ENCODE results near the gene MBP. TPM values are rescaled to one million over a fixed set of nuclear protein-coding genes. Genes with fewer than 3 reads are reported as not detected.

Gene MBP
- total and polyA plus RNA-seq, 2 of the 4 experiments (the other 2 are of a cell fraction), result 0.72 to 0.90 TPM

- Histone ChIP-seq H2AK5ac (ENCODE audit: low read depth, low read length) (no peak overlapping the region), H4K20me1 (ENCODE audit: insufficient read depth, low read length) (no peaks in the 10 kb centered on the region), H3K56ac (ENCODE audit: extremely low read depth, insufficient read depth, low read length) (no peak overlapping the region), H3K4me3 (ENCODE audit: insufficient read depth, low read depth, low read length) (no peak overlapping the region), H3K4me1 (ENCODE audit: control insufficient read depth, insufficient read depth, low read length) (peaks cover 13% of the 10 kb centered on the region), H4K8ac (ENCODE audit: low read depth in 2 of 2, low read length in 2 of 2) (no peak overlapping the region), H3K4ac (ENCODE audit: low read depth, low read length) (no peak overlapping the region), H3K9me1 (ENCODE audit: insufficient read depth, low read length) (no peaks in the 10 kb centered on the region; the same call in 1 of the 2 replicates), H2BK20ac (ENCODE audit: low read depth, low read length) (no peak overlapping the region), H2BK15ac (ENCODE audit: low read depth, low read length) (no peak overlapping the region), H2BK5ac (ENCODE audit: low read depth, low read length, poor library complexity, severe bottlenecking) (no peak overlapping the region), H3K36me3 (ENCODE audit: control insufficient read depth, insufficient read depth, low read length) (peaks cover 16% of the 10 kb centered on the region), H3K27ac (ENCODE audit: insufficient read depth, low read length) (no peak overlapping the region), H3K18ac (ENCODE audit: low read depth, low read length) (no peak overlapping the region), H3K9me3 (ENCODE audit: control insufficient read depth, insufficient read depth, low read length) (no peaks in the 10 kb centered on the region), H3K79me1 (ENCODE audit: low read depth in 1 of 2, low read length in 2 of 2) (peaks cover 0 to 5% of the 10 kb centered on the region in 2 experiments; a peak in 1 of 4 replicates), H3K9ac (ENCODE audit: low read depth, low read length) (no peak overlapping the region), H3K14ac (replicated peaks; ENCODE audit: low read depth, low read length) (no peak overlapping the region), H3K4me2 (ENCODE audit: low read depth, low read length) (no peak overlapping the region), H2BK120ac (ENCODE audit: low read depth, low read length) (no peak overlapping the region), H3K23ac (ENCODE audit: low read depth, low read length) (no peak overlapping the region), H2AK9ac (replicated peaks; ENCODE audit: low read depth, low read length, poor library complexity) (no peak overlapping the region), H4K91ac (ENCODE audit: insufficient read depth, low read depth, low read length) (no peak overlapping the region), H3K27me3 (ENCODE audit: control insufficient read depth, insufficient read depth, low read length) (no peaks in the 10 kb centered on the region), H4K5ac (ENCODE audit: low read depth, low read length) (no peak overlapping the region), H2AFZ (replicated peaks; ENCODE audit: low read length, poor library complexity) (no peak overlapping the region)
- DNase-seq, result no peak
- TF ChIP-seq RAD21 (IDR thresholded peaks at IDR 0.05; ENCODE audit: low read length), result no peak
- no peak for TF ChIP-seq MXI1 (IDR thresholded peaks at IDR 0.05; ENCODE audit: borderline replicate concordance, low read depth, low read length)
- TF ChIP-seq MAFK (IDR thresholded peaks at IDR 0.05; ENCODE audit: low read depth, low read length), result no peak
- TF ChIP-seq SMC3 (IDR thresholded peaks at IDR 0.05; ENCODE audit: low read depth, low read length), result no peak
- TF ChIP-seq CTCF (conservative IDR thresholded peaks at IDR 0.05; ENCODE audit: low read depth, low read length), result no peak
- TF ChIP-seq CHD1 (IDR thresholded peaks at IDR 0.05; ENCODE audit: low read depth, low read length), result no peak
- dilution Hi-C loops (cut with HindIII; ENCODE audit: low sequenced_read_pairs, unreplicated experiment), result no loop called here
- no TSS peak for BruUV-seq (replicated peaks)
- POLR2A ChIA-PET (ENCODE audit: unreplicated experiment), result no interaction called here
- in situ Hi-C loops (cut with MboI; ENCODE audit: low sequenced_read_pairs), result no loop called here
- 83% methylated on average over 1 of the region's 6 CpGs; no CpG with 5 or more reads in 1 of the 2 experiments for WGBS, 2 experiments (ENCODE audit: extremely low coverage in 2 of 2, insufficient read length in 1 of 2)
- ATAC-seq (ENCODE audit: low read depth), result no peak
- CTCF ChIA-PET, result no interaction called here
- intact Hi-C loops (cut with micrococcal nuclease), result no loop called here
Measured at GRCh38 chr18:76931171-76931570, 201.4 kb downstream of the MBP start.

Other genes starting within 250 kb of the MBP start
- gene GALR1, start 117.1 kb upstream of the MBP start, total RNA-seq (2012; rRNA removed), result not detected in 2 replicates
- gene GALR1, start 117.1 kb upstream of the MBP start, polyA plus RNA-seq (2012; rRNA removed), result not detected in 2 replicates

Data from IMR-90 (cell line).